H1 (cell line): ENCODE results near the gene TNS3. TPM values are rescaled to one million over a fixed set of nuclear protein-coding genes. Genes with fewer than 3 reads are reported as not detected.

Experiments used
- CTBP2 ChIP-seq: IDR thresholded peaks from 2 replicates; pipeline ENCODE4 v1.7.0; 2011; ENCODE audit warnings: borderline replicate concordance, mild to moderate bottlenecking, moderate library complexity, mixed read lengths, low read length; ENCODE audit not compliant: insufficient read depth, insufficient read length
- polyA plus RNA-seq, 7 experiments: library from polyadenylated mRNA; depleted of rRNA in 3 of 7; stranded (reverse) in 5 of 7; unstranded in 2 of 7; fragments of >200 nt in 5 of 7; fragments of 200-250 nt in 2 of 7; gene quantifications; 1 replicate in 5 of 7; 2 replicates in 1 of 7; 4 replicates in 1 of 7; pipeline versions ENCODE4 v1.2.1 to v1.2.3, GENCODE V29; 2011 to 2013; ENCODE audit warnings: missing spikeins in 2 of 7, mixed read lengths in 2 of 7
- total RNA-seq: library from RNA; stranded (reverse); fragmentation: NEBNext Ultra II Directional; extraction: Animal tissue kit (Norgen Biotek cat#: 25700); gene quantifications from 2 replicates; pipeline ENCODE4 v1.2.1, GENCODE V29; 2021
- TF ChIP-seq, protein P1 (sequence below), 3 experiments: IDR thresholded peaks; 1 replicate in 2 of 3; 2 replicates in 1 of 3; pipeline versions ENCODE4 v1.5.1 to v1.6.1; 2011; ENCODE audit warnings: low read length in 3 of 3, mild to moderate bottlenecking in 3 of 3, inconsistent platforms in 2 of 3, low read depth in 1 of 3, moderate library complexity in 1 of 3; ENCODE audit not compliant: insufficient read depth in 1 of 3; ENCODE audit errors: control extremely low read depth in 1 of 3

The TNS3 gene
- total and polyA plus RNA-seq, 2 of the 8 experiments (the other 6 are each of a cell fraction or from before 2014, with no cell fraction given): 11.9 to 24.2 TPM

DNA sequence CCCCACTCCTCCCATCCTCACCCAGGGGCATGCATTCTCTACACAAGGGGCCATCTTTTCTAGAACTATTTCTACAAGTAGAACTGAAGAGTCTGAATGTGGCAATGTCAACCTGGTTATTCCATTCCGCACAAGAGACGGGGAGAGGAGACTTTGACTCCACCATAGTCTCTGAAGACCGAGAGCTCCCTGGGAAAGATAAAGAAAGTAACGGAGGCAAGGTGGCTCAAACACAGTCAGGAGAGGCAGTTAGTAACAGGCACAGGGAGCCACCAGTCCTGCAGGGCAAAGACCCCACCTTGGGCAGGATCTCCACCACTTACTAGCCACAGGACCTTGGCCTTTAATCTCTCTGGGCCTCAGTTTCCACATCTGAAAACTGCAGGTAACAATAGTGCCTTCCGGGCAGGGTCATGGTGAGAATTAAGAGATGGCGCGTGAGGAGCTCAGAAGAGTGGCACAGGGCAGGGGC is 100.3 kb downstream of the TNS3 start (continued):
- TF ChIP-seq, protein P1, sequence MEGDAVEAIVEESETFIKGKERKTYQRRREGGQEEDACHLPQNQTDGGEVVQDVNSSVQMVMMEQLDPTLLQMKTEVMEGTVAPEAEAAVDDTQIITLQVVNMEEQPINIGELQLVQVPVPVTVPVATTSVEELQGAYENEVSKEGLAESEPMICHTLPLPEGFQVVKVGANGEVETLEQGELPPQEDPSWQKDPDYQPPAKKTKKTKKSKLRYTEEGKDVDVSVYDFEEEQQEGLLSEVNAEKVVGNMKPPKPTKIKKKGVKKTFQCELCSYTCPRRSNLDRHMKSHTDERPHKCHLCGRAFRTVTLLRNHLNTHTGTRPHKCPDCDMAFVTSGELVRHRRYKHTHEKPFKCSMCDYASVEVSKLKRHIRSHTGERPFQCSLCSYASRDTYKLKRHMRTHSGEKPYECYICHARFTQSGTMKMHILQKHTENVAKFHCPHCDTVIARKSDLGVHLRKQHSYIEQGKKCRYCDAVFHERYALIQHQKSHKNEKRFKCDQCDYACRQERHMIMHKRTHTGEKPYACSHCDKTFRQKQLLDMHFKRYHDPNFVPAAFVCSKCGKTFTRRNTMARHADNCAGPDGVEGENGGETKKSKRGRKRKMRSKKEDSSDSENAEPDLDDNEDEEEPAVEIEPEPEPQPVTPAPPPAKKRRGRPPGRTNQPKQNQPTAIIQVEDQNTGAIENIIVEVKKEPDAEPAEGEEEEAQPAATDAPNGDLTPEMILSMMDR (IDR thresholded peaks at IDR 0.05; ENCODE audit: control extremely low read depth in 1 of 3, insufficient read depth in 1 of 3, low read depth in 1 of 3, low read length in 3 of 3): no peak
- no peak for TF ChIP-seq CTBP2
